PC-9 (cell line): ENCODE results near the gene ERC2. TPM values are rescaled to one million over a fixed set of nuclear protein-coding genes. Genes with fewer than 3 reads are reported as not detected.

ENCODE experiments used
- BruUV-seq: library from RNA; stranded (reverse); fragments of 400-500 nt; replicated peaks from 2 replicates; lab custom pipeline; 2021; lab: Mats Ljungman, UMichigan
- CTCF ChIA-PET: fragments of 300-600 bp; sonication (Branson Sonifier 250); formaldehyde crosslinking; loops from one replicate; lab custom pipeline; 2022; ENCODE audit warnings: antibody characterized with exemption; lab: Charles Lee
- POLR2A ChIA-PET: fragments of 300-600 bp; sonication (Branson Sonifier 250); formaldehyde crosslinking; loops from one replicate; lab custom pipeline; 2022; ENCODE audit warnings: antibody characterized with exemption; ENCODE audit not compliant: unreplicated experiment; lab: Charles Lee
- DNase-seq, 2 experiments: peaks; one replicate each; pipeline versions ENCODE4 v3.0.0 to v3.0.0-alpha.2; 2015 to 2022; ENCODE audit warnings: mixed read lengths in 1 of 2
- H2AFZ ChIP-seq: fragments of 200-600 bp; sonication (generic); 2 replicates; pipeline ENCODE4 v1.8.1; 2017; ENCODE audit warnings: antibody characterized with exemption
- H3F3A ChIP-seq: fragments of 200-600 bp; sonication (generic); 2 replicates; pipeline ENCODE4 v1.8.1; 2017; ENCODE audit warnings: antibody characterized with exemption, mild to moderate bottlenecking, low read depth; ENCODE audit not compliant: insufficient read depth
- H3K27ac ChIP-seq: fragments of 200-600 bp; sonication (generic); 2 replicates; pipeline ENCODE4 v1.6.1; 2016; ENCODE audit warnings: mixed run types
- H3K27me3 ChIP-seq: fragments of 200-600 bp; sonication (generic); 2 replicates; pipeline ENCODE4 v1.6.1; 2016; ENCODE audit warnings: low read depth, mixed run types; ENCODE audit not compliant: insufficient read depth
- H3K36me3 ChIP-seq: fragments of 200-600 bp; sonication (generic); 2 replicates; pipeline ENCODE4 v1.6.1; 2016; ENCODE audit warnings: low read depth, mixed run types
- H3K4me1 ChIP-seq: fragments of 200-600 bp; sonication (generic); replicated peaks from 2 replicates; pipeline ENCODE4 v1.6.1; 2016; ENCODE audit warnings: mixed run types; ENCODE audit not compliant: insufficient read depth
- H3K4me2 ChIP-seq: fragments of 200-600 bp; sonication (generic); 2 replicates; pipeline ENCODE4 v1.6.1; 2017; ENCODE audit warnings: mixed run types
- H3K4me3 ChIP-seq: fragments of 200-600 bp; sonication (generic); 2 replicates; pipeline ENCODE4 v1.6.1; 2016; ENCODE audit warnings: mixed run types
- H3K79me2 ChIP-seq: fragments of 200-600 bp; sonication (generic); 2 replicates; pipeline ENCODE4 v1.6.1; 2017; ENCODE audit warnings: low read depth, mixed run types
- H3K9me2 ChIP-seq: fragments of 200-600 bp; sonication (generic); 2 replicates; pipeline ENCODE4 v1.8.1; 2017; ENCODE audit warnings: mild to moderate bottlenecking; ENCODE audit not compliant: insufficient read depth
- H3K9me3 ChIP-seq: fragments of 200-600 bp; sonication (generic); 2 replicates; pipeline ENCODE4 v1.8.1; 2016; ENCODE audit warnings: low read depth; ENCODE audit not compliant: insufficient read depth
- H4K20me1 ChIP-seq: fragments of 200-600 bp; sonication (generic); 2 replicates; pipeline ENCODE4 v1.8.1; 2017; ENCODE audit not compliant: insufficient read depth
- EZH2 ChIP-seq: fragments of 200-600 bp; sonication (generic); IDR thresholded peaks from 2 replicates; pipeline ENCODE4 v1.8.0; 2017; ENCODE audit warnings: antibody characterized with exemption, low read depth
- intact Hi-C: fragments of 100-400 bp; cut with micrococcal nuclease; formaldehyde crosslinking; loops from one replicate; pipeline ENCODE4 v1.10.0; 2022; ENCODE audit not compliant: unreplicated experiment
- total RNA-seq: library from RNA; stranded (reverse); gene quantifications from 2 replicates; pipeline ENCODE4 v1.2.3, GENCODE V29; 2021
- TF ChIP-seq, protein P1 (sequence below): fragments of 200-600 bp; sonication (generic); conservative IDR thresholded peaks from 2 replicates; pipeline ENCODE4 v1.6.1; 2017; ENCODE audit warnings: mixed run types, antibody characterized with exemption, mild to moderate bottlenecking, moderate library complexity

Gene ERC2
- total RNA-seq, 1 experiment from 2014 or later: 1.4 TPM

- BruUV-seq: no TSS peak
- H3F3A ChIP-seq: no peaks in the 10 kb centered on the region
- DNase-seq: no peak
- no peaks in the 10 kb centered on the region for H3K9me2 ChIP-seq
- ChIA-PET POLR2A (no interaction called here), CTCF (no interaction called here)
- no peak overlapping the region for H2AFZ ChIP-seq
- H3K9me3 ChIP-seq: no peaks in the 10 kb centered on the region
- no peaks in the 10 kb centered on the region for H4K20me1 ChIP-seq
- H3K4me3 ChIP-seq: no peak overlapping the region
- no peaks in the 10 kb centered on the region for H3K4me1 ChIP-seq
- H3K79me2 ChIP-seq: no peaks in the 10 kb centered on the region
- no peaks in the 10 kb centered on the region for H3K27me3 ChIP-seq
- TF ChIP-seq EZH2: no peak
- TF ChIP-seq, protein P1, sequence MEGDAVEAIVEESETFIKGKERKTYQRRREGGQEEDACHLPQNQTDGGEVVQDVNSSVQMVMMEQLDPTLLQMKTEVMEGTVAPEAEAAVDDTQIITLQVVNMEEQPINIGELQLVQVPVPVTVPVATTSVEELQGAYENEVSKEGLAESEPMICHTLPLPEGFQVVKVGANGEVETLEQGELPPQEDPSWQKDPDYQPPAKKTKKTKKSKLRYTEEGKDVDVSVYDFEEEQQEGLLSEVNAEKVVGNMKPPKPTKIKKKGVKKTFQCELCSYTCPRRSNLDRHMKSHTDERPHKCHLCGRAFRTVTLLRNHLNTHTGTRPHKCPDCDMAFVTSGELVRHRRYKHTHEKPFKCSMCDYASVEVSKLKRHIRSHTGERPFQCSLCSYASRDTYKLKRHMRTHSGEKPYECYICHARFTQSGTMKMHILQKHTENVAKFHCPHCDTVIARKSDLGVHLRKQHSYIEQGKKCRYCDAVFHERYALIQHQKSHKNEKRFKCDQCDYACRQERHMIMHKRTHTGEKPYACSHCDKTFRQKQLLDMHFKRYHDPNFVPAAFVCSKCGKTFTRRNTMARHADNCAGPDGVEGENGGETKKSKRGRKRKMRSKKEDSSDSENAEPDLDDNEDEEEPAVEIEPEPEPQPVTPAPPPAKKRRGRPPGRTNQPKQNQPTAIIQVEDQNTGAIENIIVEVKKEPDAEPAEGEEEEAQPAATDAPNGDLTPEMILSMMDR: no peak
- H3K4me2 ChIP-seq: no peak overlapping the region
- H3K36me3 ChIP-seq: no peaks in the 10 kb centered on the region
- intact Hi-C loops: no loop called here
- no peak overlapping the region for H3K27ac ChIP-seq
These were observed 698.2 kb downstream of the ERC2 start for GRCh38 chr3:55770077-55770476.

GRCh38 chr3:55766753-55767152 is 701.5 kb downstream of the ERC2 start:
- Histone ChIP-seq H3K4me1 (no peaks in the 10 kb centered on the region), H3K36me3 (no peaks in the 10 kb centered on the region), H3K27ac (no peak overlapping the region), H3K27me3 (no peaks in the 10 kb centered on the region), H3K4me2 (no peak overlapping the region), H4K20me1 (no peaks in the 10 kb centered on the region), H2AFZ (no peak overlapping the region), H3K79me2 (no peaks in the 10 kb centered on the region), H3K9me3 (no peaks in the 10 kb centered on the region), H3K4me3 (no peak overlapping the region), H3K9me2 (no peaks in the 10 kb centered on the region), H3F3A (no peaks in the 10 kb centered on the region)
- POLR2A ChIA-PET: no interaction called here
- intact Hi-C loops: no loop called here
- DNase-seq: no peak
- no TSS peak for BruUV-seq
- CTCF ChIA-PET: no interaction called here
- TF ChIP-seq, protein P1: no peak
- no peak for TF ChIP-seq EZH2

GRCh38 chr3:55765906-55766701 is 702.2 kb downstream of the ERC2 start:
- Histone ChIP-seq H4K20me1 (no peaks in the 10 kb centered on the region), H3K9me2 (no peaks in the 10 kb centered on the region), H2AFZ (no peak overlapping the region), H3K9me3 (no peaks in the 10 kb centered on the region), H3K36me3 (no peaks in the 10 kb centered on the region), H3K27me3 (no peaks in the 10 kb centered on the region), H3K4me1 (no peaks in the 10 kb centered on the region), H3K79me2 (no peaks in the 10 kb centered on the region), H3F3A (no peaks in the 10 kb centered on the region), H3K4me3 (no peak overlapping the region), H3K27ac (no peak overlapping the region), H3K4me2 (no peak overlapping the region)
- POLR2A ChIA-PET: no interaction called here
- intact Hi-C loops: no loop called here
- CTCF ChIA-PET: interaction anchor here (0.6 kb wide), 1 partner anchor 436 kb away, joined by 3 read pairs; no protein-coding TSS in a partner anchor
- no peak for DNase-seq
- no TSS peak for BruUV-seq
- TF ChIP-seq EZH2: no peak
- TF ChIP-seq, protein P1: no peak
